Fibroblast of lung (primary cell): ENCODE results near the gene MIGA2. TPM values are rescaled to one million over a fixed set of nuclear protein-coding genes. Genes with fewer than 3 reads are reported as not detected.

Experiments used
- DNase-seq, 2 donors: peaks; one replicate each; pipeline versions ENCODE4 v3.0.0 to v3.0.0-alpha.2; 2010; ENCODE audit warnings: low read depth in 2 of 2
- H2AFZ ChIP-seq: 2 replicates; pipeline ENCODE4 v1.5.1; 2012; ENCODE audit warnings: low read length, control low read depth, inconsistent platforms
- H3K27ac ChIP-seq: 2 replicates; pipeline ENCODE4 v1.5.1; 2011; ENCODE audit warnings: low read length, control low read depth; ENCODE audit not compliant: insufficient read depth
- H3K27me3 ChIP-seq: 2 replicates; pipeline ENCODE4 v1.5.1; 2011; ENCODE audit warnings: mild to moderate bottlenecking, low read length; ENCODE audit not compliant: control insufficient read depth, insufficient read depth
- H3K36me3 ChIP-seq: 2 replicates; pipeline ENCODE4 v1.5.1; 2011; ENCODE audit warnings: low read length; ENCODE audit not compliant: control insufficient read depth, insufficient read depth
- H3K4me1 ChIP-seq: 2 replicates; pipeline ENCODE4 v1.5.1; 2011; ENCODE audit warnings: low read length; ENCODE audit not compliant: control insufficient read depth, insufficient read depth; ENCODE audit errors: extremely low read depth
- H3K4me2 ChIP-seq: 2 replicates; pipeline ENCODE4 v1.5.1; 2011; ENCODE audit warnings: low read length, control low read depth; ENCODE audit not compliant: insufficient read depth; ENCODE audit errors: extremely low read depth
- H3K4me3 ChIP-seq, 4 experiments: fragments of 200-600 bp in 1 of 4; sonication (generic) in 1 of 4; replicated peaks in 1 of 4; 2 replicates each; pipeline ENCODE4 v1.5.1; 2011 to 2016; ENCODE audit warnings: low read length in 4 of 4, low read depth in 3 of 4, mild to moderate bottlenecking in 3 of 4, control low read depth in 2 of 4, inconsistent platforms in 1 of 4, mixed read lengths in 1 of 4; ENCODE audit not compliant: insufficient read depth in 1 of 4; ENCODE audit errors: control extremely low read depth in 1 of 4
- H3K79me2 ChIP-seq: 2 replicates; pipeline ENCODE4 v1.5.1; 2012; ENCODE audit warnings: mild to moderate bottlenecking, low read length, inconsistent platforms; ENCODE audit not compliant: control insufficient read depth, insufficient read depth
- H3K9ac ChIP-seq: 2 replicates; pipeline ENCODE4 v1.5.1; 2011; ENCODE audit warnings: mild to moderate bottlenecking, low read length, control low read depth; ENCODE audit not compliant: insufficient read depth
- H3K9me3 ChIP-seq: 2 replicates; pipeline ENCODE4 v1.5.1; 2012; ENCODE audit warnings: low read depth, low read length; ENCODE audit not compliant: control insufficient read depth, insufficient read depth
- H4K20me1 ChIP-seq: 2 replicates; pipeline ENCODE4 v1.5.1; 2011; ENCODE audit warnings: low read length; ENCODE audit not compliant: control insufficient read depth, insufficient read depth; ENCODE audit errors: extremely low read depth
- EZH2 ChIP-seq: IDR thresholded peaks from 2 replicates; pipeline ENCODE4 v1.5.1; 2012; ENCODE audit warnings: low read length, control low read depth, mild to moderate bottlenecking; ENCODE audit errors: missing control alignments
- polyA plus RNA-seq, 2 donors: library from polyadenylated mRNA; depleted of rRNA in 1 of 2; stranded (reverse) in 1 of 2; unstranded in 1 of 2; fragments of >200 nt; gene quantifications; 2 replicates each; pipeline ENCODE4 v1.2.1, GENCODE V29; 2011 to 2012; ENCODE audit warnings: missing spikeins in 1 of 2
- total RNA-seq: library from RNA; depleted of rRNA; stranded (reverse); fragments of >200 nt; gene quantifications from 2 replicates; pipeline ENCODE4 v1.2.1, GENCODE V29; 2014
- TF ChIP-seq, protein P1 (sequence below), 2 donors: IDR thresholded peaks in 1 of 2; conservative IDR thresholded peaks in 1 of 2; 1 replicate in 1 of 2; 2 replicates in 1 of 2; pipeline ENCODE4 v1.5.1; 2011 to 2012; ENCODE audit warnings: low read length in 2 of 2, control low read depth in 1 of 2, inconsistent platforms in 1 of 2, low read depth in 1 of 2, mild to moderate bottlenecking in 1 of 2

MIGA2 gene
- total and polyA plus RNA-seq, 2 donors (not counting 1 experiment from before 2014, with no cell fraction given) = 9.8 to 23.3 TPM

DNA sequence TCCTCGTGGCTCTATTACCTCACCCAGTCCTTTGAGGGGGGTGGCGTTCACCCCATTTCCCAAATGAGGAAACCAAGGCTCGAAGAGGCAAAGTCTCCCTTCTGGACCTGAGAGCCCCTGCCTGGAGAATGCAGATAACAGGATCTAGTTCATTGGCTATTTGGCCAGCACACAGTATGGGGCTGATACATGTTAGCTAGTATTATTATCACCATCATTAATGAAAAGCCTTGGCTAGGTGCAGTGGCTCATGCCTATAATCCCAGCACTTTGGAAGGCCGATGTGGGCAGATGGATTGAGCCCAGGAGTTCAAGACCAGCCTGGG lies 12.6 kb upstream of the MIGA2 start:
- H3K4me1 ChIP-seq = peaks cover 11% of the 10 kb centered on the region
- no peaks in the 10 kb centered on the region for H3K9me3 ChIP-seq
- H3K4me3 ChIP-seq = no peak overlapping the region
- H2AFZ ChIP-seq = no peak overlapping the region
- H3K4me2 ChIP-seq = peak overlapping the region; percentile 21
- H3K9ac ChIP-seq = no peak overlapping the region
- H3K36me3 ChIP-seq = no peaks in the 10 kb centered on the region
- H3K79me2 ChIP-seq = peaks cover 15% of the 10 kb centered on the region
- no peaks in the 10 kb centered on the region for H3K27me3 ChIP-seq
- H3K27ac ChIP-seq = no peak overlapping the region
- DNase-seq = no peak
- no peak for TF ChIP-seq EZH2
- TF ChIP-seq, protein P1, sequence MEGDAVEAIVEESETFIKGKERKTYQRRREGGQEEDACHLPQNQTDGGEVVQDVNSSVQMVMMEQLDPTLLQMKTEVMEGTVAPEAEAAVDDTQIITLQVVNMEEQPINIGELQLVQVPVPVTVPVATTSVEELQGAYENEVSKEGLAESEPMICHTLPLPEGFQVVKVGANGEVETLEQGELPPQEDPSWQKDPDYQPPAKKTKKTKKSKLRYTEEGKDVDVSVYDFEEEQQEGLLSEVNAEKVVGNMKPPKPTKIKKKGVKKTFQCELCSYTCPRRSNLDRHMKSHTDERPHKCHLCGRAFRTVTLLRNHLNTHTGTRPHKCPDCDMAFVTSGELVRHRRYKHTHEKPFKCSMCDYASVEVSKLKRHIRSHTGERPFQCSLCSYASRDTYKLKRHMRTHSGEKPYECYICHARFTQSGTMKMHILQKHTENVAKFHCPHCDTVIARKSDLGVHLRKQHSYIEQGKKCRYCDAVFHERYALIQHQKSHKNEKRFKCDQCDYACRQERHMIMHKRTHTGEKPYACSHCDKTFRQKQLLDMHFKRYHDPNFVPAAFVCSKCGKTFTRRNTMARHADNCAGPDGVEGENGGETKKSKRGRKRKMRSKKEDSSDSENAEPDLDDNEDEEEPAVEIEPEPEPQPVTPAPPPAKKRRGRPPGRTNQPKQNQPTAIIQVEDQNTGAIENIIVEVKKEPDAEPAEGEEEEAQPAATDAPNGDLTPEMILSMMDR (conservative IDR thresholded peaks at IDR 0.05 in 1 of 2, IDR thresholded peaks at IDR 0.05 in 1 of 2; ENCODE audit: low read depth in 1 of 2, low read length in 2 of 2) = no peak
- H4K20me1 ChIP-seq = no peaks in the 10 kb centered on the region

DNA sequence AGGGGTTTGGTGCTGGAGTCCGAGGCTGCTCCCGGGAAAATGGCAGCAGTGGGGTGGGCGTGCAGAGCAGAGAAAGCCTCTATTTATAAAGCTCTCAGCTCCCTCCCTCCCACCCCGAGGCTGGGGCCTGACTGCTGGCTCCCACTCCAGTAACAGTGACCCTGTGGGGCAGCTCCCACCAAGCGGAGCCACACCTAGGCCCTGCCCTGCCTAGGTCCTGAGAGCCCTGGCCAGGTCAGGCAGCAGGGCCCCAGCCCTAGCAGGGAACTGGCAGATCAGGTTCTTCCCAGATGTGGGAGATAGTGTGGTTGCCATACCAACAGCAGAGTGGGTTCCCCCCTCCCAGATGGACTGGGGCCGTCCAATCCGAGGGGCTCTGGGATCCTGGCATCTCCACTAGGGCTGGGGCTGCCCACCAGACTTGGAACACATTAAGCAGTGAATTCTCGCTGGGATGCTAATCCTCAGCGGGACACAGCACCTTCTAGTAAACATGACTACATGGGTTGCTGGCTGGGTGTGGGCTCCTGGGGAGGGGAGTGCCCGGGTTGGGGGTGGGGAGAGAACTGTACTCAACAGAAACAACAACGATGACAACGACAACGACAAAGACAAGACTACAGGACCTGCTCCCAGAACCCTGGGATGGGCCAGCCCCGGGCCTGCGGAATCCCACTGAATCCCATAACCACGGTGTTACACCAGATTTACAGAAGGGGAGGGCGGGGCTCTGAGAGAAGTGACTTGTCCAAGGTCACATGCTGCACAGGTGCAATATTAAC lies 9.8 kb upstream of the MIGA2 start:
- no peak for TF ChIP-seq EZH2
- TF ChIP-seq, protein P1 (conservative IDR thresholded peaks at IDR 0.05 in 1 of 2, IDR thresholded peaks at IDR 0.05 in 1 of 2; ENCODE audit: low read depth in 1 of 2, low read length in 2 of 2) = no peak

DNA sequence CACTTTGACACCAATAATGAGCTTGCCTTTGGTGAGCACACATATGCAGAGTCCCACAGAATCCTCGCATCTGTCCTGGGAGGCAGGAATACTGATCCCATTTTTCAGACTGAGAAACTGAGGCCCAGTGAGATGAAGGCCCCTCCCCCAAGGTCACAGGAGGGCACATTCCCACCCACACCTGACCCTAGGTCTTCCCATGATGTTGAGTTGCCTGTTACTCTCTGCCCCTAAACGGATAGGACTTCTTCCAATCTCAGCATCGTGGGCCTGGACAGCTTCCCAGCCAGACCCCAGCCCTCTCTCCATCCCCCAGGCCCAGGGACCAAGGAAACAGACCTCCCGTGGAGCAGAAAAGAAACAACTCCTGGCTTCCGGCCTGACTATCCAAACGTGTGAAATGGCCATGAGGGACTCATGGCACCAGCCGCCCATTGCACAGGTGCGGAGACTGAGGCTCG lies 9.2 kb upstream of the MIGA2 start:
- Histone ChIP-seq H4K20me1 (no peaks in the 10 kb centered on the region), H3K9me3 (no peaks in the 10 kb centered on the region), H3K4me1 (peaks cover 11% of the 10 kb centered on the region), H3K4me2 (peak overlapping the region; percentile 92), H3K9ac (peak overlapping the region; percentile 57), H3K36me3 (no peaks in the 10 kb centered on the region), H3K27me3 (no peaks in the 10 kb centered on the region), H3K4me3 (peak overlapping the region; percentile 66 to 78 (median 72)), H2AFZ (peak overlapping the region; percentile 47), H3K27ac (no peak overlapping the region), H3K79me2 (peaks cover 15% of the 10 kb centered on the region)
- DNase-seq = no peak
- TF ChIP-seq, protein P1 (conservative IDR thresholded peaks at IDR 0.05 in 1 of 2, IDR thresholded peaks at IDR 0.05 in 1 of 2; ENCODE audit: low read depth in 1 of 2, low read length in 2 of 2) = no peak
- TF ChIP-seq EZH2 = no peak

More for the DNA sequence above, 9.8 kb upstream of the MIGA2 start:
- no peak overlapping the region for H3K27ac ChIP-seq
- no peaks in the 10 kb centered on the region for H3K36me3 ChIP-seq
- DNase-seq = peak; percentile 20 to 34
- H3K9me3 ChIP-seq = no peaks in the 10 kb centered on the region
- no peak overlapping the region for H2AFZ ChIP-seq
- H3K9ac ChIP-seq = peak overlapping the region; percentile 8
- no peaks in the 10 kb centered on the region for H3K27me3 ChIP-seq
- peak overlapping the region; percentile 66 to 78 (median 72) for H3K4me3 ChIP-seq
- H3K79me2 ChIP-seq = peaks cover 15% of the 10 kb centered on the region
- H3K4me1 ChIP-seq = peaks cover 11% of the 10 kb centered on the region
- H4K20me1 ChIP-seq = no peaks in the 10 kb centered on the region
- peak overlapping the region; percentile 92 for H3K4me2 ChIP-seq
